Hematopoietic multipotent progenitor cell (in vitro differentiated cells): Measurements from ENCODE around the gene TTC9B. TPM values are rescaled to one million over a fixed set of nuclear protein-coding genes. Genes with fewer than 3 reads are reported as not detected.
A peak's percentile ranks its signal among the peaks of the same experiment; 100 is the strongest.

Experiments used
- DNase-seq, 3 donors: peaks; one replicate each; pipeline ENCODE4 v3.0.0-alpha.2; 2011 to 2015; ENCODE audit warnings: low read depth in 2 of 3, low spot score in 2 of 3
- total RNA-seq: library from RNA; depleted of rRNA; stranded (reverse); fragments of >200 nt; gene quantifications from one replicate; pipeline ENCODE4 v1.2.3, GENCODE V29; 2012

TTC9B gene
- total RNA-seq, 1 donor, result under 0.01 TPM

DNA sequence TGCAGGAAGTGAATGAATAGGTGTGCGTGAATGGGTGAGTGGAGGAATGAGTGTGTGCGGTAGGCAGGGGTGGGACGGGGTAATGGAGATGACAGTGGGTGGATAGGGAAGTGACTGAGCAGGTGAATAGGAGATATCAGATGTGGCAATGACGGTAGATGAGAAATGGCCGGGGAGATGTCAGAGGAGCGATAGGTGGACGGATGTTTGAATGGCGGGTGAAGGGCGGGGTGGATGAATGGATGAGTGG lies 1.5 kb downstream of the TTC9B start:
- no peak for DNase-seq

DNA sequence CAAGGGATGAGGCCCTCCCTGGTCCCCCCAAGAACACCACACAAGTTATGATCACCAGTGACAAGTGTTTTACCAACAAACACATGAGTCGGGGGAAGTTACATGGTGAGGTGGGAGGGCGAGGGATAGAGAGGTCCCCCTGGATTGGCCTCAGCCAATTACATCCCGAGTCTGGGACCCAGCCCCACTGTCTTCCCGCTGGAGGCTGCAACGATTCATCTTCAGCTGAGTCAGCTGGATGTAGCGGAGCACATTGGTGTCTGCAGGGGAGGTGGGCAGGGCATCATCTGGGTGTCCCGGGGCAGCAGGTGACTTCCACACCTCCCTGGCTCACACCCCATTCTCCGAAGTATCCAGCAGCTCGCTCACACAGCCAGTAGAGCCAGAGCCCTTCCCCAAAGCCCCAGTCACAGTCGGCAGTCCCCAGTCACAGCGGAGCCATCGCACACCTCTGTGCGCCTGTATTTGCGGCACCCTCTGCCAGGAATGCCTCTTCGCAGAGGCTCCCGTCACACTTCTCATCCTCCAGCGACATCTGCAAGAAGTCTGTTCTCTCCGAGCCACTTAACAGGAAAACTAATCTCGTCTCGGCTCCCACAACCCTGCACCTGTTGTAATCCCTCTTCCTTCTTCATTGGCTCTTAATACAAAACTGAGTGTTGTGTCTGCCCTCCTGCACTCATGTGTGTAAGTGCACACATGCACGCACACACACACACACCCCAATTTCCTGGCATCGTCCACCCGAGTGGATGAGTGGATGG lies 2.0 kb downstream of the TTC9B start:
- DNase-seq, result no peak

- no peak for DNase-seq
Observed at GRCh38 chr19:40214936-40215335, 3.2 kb downstream of the TTC9B start.

GRCh38 chr19:40213882-40214570 lies 4.2 kb downstream of the TTC9B start:
- DNase-seq, result no peak

- DNase-seq, result no peak
Observed at GRCh38 chr19:40213251-40213829, 4.8 kb downstream of the TTC9B start.

DNA sequence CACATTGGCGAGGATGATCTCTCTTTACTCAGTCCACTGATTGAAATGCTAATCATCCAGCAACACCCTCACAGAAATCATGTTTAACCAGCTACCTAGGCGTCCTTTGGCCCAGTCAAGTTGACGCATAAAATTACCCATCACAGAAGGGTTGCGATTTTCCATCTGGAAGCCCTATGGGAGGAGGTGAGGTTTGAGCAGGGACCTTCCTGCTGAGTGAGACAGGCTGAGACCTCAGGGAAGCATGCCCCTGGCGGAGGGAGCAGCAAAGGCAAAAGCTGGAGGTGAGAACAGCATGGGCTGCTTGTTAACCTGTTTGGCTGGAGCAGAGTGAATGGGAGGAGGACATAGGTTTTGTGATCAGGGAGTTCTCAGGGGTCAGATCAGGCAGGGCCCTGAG lies 7.3 kb downstream of the TTC9B start:
- no peak for DNase-seq

DNA sequence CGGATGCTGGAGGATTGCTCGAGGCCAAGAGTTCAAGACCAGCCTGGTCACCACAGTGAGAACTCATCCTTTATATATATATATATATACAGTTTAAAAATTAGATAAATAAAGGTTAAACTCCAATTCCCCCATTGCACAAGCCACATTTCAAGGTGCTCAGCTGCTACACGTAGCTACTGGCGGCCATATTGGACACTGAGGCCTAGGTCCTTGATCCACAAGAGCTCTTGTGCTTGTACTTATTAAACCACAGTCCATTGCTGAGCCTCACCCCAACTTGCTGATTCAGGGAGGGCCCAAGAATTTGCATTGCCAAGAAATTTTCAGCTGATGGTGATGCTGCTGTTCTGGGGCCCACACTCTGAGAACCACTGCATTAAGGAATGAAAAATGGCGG lies 9.6 kb downstream of the TTC9B start:
- no peak for DNase-seq

DNA sequence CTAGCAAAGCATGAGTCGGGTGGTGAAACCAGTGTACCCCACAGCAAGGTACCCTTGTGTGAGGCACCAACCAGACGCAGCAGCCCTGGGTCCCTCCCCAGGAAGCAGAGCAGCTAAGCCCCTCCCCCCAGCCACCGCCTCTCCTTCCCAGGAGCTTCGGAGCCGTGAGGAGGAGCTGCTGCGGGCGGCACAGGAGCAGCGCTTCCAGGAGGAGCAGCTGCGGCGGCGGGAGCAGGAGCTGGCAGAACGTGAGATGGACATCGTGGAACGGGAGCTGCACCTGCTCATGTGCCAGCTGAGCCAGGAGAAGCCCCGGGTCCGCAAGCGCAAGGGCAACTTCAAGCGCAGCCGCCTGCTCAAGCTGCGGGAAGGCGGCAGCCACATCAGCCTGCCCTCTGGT lies 12.4 kb downstream of the TTC9B start:
- no peak for DNase-seq

DNA sequence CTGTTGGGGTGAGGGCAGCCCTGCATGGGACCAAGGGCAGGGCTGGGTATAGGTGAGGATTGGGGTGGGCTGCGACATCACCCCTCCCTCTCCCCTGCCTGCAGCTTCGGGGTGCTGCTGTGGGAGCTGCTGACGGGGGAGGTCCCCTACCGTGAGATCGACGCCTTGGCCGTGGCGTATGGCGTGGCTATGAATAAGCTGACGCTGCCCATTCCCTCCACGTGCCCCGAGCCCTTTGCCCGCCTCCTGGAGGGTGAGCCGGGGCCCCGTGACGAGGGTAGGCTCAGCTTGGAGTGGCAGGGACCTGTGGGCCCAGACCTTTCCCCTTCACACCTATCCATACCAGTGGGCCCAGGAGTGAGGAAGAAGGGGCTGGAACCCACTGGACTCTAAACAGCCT lies 13.8 kb downstream of the TTC9B start:
- no peak for DNase-seq

GRCh38 chr19:40200341-40201099 lies 17.7 kb downstream of the TTC9B start:
- no peak for DNase-seq

- no peak for DNase-seq
Observed at GRCh38 chr19:40198272-40198990, 19.8 kb downstream of the TTC9B start.

- DNase-seq, result no peak
Observed at GRCh38 chr19:40193587-40193849, 24.7 kb downstream of the TTC9B start.

DNA sequence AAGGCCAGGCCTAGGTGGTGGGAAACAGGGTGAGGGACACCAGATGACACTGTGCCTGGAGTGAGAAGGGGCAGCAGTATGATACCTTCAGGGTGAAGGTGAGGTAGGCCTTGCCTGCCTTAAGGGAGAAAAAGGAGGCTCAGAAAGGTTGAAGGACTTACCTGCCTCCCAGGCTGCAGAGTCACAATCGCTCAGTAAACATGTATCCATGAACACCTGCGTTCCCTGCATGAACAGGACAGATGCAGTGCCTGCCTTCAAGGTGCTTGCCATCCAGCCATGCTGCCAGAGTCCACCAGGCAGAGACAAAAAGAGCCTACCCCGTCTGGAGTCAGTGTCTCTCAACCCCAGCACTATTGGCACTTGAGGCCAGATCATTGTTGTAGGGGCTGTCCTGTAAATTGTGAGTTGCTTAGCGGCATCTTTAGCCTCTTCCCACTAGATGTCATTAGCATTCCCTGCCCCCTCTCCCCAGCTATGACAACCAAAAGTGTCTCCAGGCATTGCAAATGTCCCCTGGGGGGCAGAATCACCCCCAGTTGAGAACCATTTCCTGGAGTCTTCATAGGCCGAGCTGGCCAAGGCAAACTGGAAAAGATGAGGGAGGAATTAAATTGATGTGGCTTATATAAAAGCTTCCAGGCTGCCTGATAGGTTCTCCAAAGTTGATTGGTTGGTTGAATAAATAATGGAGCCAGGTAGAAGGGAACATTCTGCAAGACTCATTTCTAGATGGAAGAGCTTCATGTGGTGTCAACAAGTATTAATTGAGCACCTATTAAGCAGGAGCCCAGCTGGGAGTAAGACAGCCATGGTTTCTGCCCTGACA lies 25.2 kb downstream of the TTC9B start:
- no peak for DNase-seq

- peak in 2 of 3 donors; percentile 11 to 24 for DNase-seq
Observed at GRCh38 chr19:40191836-40192646, 26.1 kb downstream of the TTC9B start.

- peak; percentile 44 to 63 (median 52) for DNase-seq
Observed at GRCh38 chr19:40190891-40191835, 27.0 kb downstream of the TTC9B start, which contains the start of gene MAP3K10. Gene MAP3K10, plus strand, starts transcription at chr19:40191426. Its CDS starts 606 bp downstream, at chr19:40192032.

DNA sequence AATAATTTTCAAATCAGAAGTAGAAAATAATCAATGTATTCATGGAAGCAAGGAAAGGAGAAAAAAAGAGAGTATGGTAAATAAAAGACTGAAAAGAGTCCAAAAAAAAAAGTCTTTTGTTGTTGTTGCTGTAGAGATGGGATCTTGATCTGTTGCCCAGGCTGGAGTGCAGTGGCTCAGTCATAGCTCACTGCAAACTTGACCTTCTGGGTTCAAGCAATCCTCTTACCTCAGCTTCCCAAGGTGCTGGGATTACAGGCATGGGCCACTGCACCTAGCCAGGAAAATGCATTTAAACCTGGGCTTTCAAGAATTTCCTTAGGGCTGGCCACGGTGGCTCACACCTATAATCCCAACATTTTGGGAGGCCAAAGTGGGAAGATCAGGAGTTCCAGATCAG lies 33.9 kb downstream of the TTC9B start:
- DNase-seq, result no peak

GRCh38 chr19:40178756-40179155 lies 39.4 kb downstream of the TTC9B start:
- DNase-seq, result no peak
